Activated CD4-positive, CD25-positive, alpha-beta regulatory T cell (primary cell): ENCODE data around the gene HMGN1.

Experiments used
- DNase-seq, 4 experiments: peaks; one replicate each; lab custom pipeline; 2025; lab: John Stamatoyannopoulos, UW

HMGN1 gene

DNA sequence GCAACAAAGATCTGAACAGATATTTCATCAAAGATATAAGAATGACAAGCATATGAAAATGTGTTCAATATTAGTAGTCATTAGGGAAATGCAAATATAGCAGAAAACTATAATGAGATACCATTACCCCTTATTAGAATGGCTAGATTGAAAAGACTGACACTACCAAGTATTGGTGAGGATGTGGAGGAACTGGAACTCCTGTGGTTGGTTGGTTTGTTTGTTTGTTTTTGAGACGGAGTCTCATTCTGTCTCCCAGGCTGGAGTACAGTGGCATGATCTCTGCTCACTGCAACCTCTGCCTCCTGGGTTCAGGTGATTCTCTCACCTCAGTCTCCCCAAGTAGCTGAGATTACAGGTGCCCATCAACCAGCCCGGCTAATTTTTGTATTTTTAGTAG, 18.9 kb upstream of the HMGN1 start:
- no peak for DNase-seq

DNA sequence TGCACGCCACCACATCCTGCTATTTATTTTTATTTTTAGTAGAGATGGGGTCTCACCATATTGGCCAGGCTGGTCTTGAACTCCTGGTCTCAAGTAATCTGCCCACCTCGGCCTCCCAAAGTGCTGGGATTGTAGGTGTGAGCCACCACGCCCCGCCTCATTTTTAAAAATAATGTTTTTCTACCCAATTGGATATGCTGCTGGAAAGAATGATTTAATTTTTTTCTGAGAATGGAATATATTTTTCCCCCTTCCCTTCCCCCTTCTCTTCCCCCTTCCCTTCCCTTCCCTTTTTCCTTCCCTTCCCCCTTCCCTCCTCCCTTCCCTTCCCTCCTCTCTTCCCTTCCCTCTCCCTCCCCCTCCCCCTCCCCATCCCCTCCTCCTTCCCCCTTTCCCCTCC, 17.7 kb upstream of the HMGN1 start:
- no peak for DNase-seq

DNA sequence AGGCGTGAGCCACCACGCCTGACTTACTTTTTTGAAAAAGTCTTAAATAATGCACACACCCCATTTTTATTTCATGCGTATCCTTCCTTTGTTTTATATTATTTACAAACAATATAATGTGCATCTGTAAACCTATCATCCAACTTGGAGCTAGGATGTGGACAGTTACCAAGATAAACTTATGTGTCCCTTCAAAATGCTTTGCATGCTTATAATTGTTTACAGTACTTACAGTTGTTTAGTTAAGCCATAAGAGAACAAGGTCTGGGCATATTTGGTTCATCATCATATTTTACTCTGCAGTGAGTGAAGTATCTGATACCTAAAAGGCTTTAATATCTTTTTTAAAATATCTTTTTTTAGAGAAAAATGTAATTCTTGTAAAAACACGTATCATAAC, 16.1 kb upstream of the HMGN1 start:
- DNase-seq: no peak

DNA sequence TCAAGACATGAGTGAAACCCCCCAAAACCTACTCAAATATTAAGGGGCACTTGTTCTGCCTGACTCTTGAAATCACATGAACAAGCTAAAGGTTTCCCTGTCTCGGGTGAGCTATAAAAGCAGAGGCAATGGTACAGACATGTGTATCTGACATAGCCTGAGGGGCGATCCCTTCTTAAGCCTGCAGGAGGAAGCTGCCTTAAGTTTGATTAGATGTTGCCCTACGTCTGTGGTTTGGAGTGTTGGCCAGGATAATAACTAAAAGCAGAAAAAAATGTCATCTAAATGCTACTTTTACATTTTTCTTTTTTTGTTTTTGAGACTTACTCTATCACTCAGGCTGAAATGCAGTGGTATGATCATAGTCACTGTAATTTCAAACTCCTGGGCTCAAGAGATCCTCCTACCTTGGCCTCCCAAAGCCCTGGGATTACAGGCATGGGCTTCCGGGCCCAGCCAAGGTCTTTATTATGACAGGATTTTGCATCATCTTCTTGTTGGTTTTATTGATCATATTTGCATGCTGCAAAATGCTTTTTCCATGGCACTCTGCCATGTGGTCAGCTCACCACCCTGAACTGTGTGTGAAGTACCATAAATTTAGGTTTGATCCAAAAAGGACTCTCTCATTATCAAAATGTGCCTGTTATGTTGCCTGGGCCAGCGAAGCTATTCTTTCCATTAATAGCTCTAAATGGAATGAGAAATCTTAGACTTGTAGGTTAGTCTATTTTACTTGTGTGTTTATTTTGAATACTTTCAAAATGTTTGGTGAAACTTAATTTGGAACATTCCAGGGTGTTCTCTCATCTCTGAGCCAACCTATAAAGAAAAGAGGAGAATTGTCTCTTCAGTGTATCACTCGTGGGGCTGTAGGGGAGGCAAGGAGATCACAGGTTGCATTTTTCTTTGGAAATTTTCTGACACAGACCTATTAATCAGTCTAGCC, 15.0 kb upstream of the HMGN1 start:
- DNase-seq: no peak

DNA sequence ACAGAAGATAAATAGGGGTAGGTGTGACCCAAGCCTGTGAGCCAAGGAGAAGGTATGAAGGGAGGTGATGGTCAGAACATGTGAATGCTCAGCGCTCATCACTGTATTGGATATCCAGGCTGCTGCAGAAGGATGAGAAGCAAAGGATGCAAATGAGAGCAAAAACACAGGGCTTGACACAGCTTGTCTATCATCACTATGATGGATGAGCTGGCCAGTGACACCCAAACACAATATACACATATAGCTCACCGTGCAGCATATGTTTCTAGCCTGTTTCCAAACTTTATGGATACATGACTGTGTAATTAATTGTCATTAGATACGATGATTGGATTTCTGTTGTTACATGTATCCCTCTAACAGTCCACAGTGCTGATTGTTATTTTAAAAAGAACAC, 13.8 kb upstream of the HMGN1 start:
- no peak for DNase-seq

DNA sequence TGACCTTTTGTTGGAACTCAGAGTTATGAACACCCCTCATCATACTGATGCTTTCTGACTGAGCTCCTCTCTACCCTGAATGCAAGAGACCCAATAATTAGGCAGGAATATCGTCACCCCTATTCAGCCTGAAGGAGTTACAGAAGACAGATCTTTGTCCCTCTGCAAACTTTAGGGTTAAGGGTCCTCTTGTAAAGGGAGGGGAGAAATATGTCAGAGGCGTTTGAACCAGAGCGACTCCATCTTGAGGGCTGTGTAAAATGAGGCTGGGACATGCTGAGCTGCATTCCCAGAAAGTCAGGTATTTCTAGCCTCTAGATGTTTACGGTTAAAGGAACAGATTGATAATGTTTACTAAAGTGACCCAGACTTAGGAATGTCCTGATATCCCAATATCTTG, 10.5 kb upstream of the HMGN1 start:
- no peak for DNase-seq

DNA sequence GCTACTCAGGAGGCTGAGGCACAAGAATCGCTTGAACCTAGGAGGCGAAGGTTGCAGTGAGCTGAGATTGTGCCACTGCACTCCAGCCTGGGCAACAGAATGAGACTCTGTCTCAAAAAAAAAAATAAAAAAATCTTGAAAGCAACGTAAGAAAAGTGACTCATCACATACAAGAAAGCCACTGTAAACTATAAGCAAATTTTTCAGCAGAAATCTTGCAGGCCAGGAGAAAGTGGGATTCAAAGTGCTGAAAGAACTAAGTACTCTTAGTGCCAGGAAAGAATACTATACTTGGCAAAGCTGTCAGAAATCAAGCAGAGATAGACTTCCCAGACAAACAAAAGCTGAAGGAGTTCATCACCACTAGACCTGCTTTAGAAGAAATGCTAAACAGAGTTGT, 4.4 kb upstream of the HMGN1 start:
- no peak for DNase-seq

DNA sequence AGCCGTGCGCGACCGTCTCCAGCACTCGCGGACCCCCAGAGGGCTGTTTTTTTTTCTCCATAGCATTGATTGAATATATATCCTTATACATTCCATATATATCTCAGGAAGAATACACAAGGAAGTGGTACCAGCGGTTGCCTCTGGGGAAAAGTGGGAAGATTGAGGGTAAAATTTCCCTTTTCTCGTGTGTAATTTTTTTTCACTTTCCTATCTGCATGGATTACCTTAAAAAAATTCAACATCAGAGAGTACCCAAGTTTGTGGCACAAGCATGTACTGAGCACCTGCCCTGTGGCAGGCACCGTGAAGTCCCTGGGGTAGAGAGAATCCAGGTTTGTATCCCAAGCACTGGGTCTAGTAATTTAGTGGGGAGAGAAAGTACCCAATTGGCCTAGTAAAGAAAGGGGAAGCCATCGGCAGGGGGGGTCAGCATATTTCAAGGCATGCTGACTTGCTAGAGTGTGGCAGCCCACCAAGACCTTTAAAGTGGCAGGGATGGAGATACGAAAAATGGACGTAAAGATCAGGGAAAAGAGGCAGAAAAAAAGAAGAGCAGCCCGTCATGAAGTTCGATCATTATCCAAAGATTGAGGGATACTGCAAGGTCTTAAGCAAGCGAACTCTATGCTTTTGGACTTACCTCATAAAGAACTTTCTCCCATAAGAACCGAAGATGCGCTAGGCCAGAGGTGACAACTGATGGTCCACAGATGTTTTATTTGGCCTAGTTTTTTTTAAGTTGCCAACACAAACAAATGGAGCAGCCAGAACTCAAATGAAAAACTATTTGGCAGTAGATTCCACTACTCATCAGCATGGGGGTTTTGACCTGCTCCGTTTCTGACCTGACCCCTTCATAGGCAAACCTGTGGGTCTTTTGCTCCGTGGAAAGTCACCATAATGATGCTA, 1.5 kb upstream of the HMGN1 start:
- DNase-seq: no peak

DNA sequence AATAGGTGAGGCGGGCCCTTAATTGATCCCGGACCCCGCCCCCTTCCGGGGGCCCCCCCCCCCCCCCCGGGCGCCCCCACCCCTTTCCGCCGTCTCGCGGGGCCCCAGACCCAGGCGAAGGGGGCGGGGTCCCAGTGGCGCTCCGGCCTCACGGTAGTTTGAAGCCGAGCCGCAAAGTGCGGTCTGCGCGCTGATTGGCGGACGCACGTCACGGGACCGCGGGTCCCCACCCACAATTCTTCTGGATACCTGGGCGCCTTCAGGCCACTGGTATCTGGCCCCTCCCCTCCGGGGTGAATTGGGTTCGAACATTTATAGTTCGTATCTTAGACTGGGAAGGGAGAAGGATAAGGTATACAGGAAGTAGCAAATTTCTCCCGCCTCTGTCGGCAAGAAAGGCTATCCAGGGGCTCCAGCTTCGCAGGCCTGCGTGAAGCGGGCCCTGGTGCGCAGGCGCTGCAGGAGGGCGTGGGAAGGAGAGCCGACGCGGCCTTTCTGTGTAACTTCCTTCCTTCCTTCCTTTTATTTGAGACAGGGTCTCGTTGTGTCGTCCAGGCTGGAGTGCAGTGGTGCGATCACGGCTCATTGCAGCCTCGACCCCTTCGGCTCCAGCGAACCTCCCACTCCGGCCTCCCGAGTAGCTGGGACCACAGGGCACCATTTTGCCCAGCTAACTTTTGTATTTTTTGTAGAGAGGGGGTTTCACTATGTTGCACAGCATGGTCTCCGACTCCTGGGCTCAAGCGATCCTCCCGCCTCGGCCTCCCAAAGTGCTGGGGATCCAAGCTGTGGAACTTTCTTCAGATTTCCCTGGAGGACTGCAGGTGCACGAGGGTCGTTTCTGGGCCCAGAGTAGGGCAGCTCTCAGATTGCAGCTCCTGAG, 564 bp upstream of the HMGN1 start:
- DNase-seq: peak; percentile 93 to 96 (median 94)

DNA sequence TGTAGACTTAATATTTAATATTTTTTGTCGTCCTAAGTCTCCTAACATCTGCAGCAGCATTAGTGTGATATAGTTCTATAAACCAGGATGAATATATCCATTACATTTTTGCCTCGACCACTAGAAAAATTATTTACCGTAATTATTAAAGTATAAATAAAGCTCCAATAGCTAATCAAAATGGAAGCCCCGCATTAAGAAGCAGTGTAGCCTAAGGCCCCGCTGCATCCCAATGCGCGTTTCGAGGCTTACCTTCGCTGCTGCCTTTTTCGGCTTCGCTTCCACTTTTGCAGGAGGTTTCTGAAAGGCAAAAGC, 891 bp downstream of the HMGN1 start:
- DNase-seq: no peak

DNA sequence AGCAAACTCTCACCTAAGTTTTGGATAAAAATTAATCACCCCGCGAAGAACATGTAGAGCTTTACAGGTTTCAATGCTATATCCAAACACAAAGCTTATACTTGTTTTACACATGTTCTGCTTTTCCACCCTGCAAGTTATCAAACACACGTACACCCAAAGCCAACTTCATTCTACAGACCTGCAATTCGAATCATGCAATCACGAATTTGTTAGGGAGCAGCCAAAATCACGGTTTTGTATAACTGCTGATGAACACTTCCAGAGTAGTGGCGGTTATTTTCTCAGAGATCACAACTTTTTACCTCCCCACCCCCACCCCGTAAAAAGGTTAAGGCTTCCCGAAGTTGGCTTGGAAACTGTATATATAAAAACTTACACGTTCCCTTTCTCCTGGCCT, 1.4 kb downstream of the HMGN1 start:
- DNase-seq: no peak

DNA sequence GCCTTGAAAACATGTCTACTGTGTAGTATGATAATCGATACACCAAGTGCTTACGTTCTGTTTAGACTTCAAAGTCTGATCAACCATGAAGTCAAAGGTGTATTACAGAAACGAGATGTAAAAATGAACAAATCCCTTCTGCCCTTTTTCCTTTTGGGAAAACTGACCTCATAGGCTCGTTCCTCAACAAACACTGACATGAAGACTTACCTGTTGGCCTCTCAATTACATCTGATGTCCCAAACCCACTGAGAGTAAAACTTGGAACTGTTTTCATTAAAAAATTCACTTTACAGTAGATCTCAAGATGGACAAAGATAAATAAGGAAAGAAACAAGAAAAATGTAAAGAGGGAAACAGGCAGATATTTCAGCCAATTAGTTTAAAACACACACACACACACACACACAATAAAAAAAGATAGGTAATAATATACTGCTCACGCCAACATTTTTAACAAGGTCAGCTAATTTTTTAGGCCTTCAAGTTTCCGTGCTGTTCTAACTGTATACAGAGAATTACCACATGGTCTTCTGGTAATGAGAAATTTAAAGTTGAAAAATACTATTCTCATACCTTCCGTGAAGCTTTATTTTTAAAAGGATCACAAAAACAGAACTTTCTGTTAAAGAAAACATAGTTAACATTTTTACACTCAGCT, 2.1 kb downstream of the HMGN1 start:
- no peak for DNase-seq

DNA sequence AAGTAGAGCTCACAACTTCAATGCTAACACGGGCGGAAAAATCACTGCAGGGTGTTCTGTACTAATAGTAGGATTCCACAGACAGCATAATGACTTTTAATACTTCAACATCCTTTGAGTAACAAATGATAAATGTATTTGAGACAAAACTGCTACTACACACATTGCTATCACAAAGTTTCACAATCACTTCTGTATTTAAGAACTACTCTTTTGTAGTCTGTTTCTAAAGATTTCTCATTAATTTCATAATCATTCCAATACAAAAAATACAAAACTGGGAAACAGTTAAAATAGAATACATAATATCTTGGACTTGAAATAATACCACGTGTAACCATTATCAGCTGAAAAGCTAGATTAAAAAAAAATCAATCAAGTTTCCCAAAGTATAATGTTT, 2.7 kb downstream of the HMGN1 start:
- no peak for DNase-seq

DNA sequence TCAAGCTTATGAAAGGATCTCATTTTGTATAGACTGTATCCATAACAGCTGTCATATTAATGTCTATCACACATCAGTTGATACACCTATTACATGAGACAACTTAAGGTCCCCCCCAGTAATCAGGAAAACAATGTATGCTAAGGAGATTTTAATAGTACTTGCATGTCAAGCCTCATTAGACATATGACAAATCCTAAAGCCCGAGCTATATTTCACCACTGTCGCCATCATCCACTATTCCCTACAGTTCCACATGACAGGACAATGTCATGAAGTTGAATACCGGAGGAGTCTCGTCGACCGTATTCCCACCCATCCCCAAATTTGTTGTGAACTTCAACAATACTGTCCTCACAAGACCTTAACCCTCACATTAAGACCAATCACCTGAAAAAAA, 3.4 kb downstream of the HMGN1 start:
- DNase-seq: no peak

DNA sequence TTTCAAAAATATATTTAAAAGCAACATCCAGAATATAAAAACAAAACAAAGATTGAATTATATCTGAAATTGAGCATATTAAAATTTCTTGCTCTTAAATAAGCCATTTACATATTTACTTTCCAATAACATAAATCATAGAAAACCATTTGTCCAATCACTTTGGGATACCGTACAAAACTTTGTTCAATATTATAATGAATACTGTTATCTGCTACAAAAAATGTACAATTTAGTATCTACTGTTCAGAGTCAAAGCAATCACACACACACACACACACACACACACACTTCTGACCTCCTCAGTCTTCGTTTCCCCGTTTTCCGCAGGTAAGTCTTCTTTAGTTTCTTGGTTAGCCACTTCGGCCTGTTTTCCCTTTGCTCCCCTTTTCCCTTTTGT, 4.0 kb downstream of the HMGN1 start:
- DNase-seq: no peak

DNA sequence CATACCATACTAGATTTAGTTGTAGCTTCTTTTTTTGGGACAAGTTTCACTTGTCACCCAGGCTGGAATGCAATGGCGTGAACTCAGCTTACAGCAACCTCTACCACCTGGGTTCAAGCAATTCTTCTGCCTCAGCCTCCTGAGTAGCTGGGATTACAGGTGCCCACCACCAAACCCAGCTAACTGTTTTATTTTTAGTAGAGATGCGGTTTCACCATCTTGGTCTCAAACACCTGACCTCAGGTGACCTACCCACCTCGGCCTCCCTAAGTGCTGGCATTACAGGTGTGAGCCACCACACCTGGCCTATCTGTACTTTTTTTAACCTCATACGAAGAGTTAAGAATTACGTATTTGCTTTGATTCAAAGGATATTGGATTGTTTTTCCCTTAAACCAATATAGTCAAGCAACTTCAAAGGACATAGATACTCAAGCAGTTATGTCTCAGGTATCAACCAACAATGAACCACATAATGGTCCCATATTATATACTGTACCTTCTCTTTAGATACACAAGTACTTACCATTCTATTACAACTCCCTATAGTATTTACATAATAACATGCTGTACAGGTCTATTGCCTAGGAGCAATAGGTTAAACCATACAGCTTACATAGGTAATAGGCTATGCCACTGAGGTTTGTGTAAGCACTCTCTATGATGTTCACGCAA, 7.5 kb downstream of the HMGN1 start:
- no peak for DNase-seq

DNA sequence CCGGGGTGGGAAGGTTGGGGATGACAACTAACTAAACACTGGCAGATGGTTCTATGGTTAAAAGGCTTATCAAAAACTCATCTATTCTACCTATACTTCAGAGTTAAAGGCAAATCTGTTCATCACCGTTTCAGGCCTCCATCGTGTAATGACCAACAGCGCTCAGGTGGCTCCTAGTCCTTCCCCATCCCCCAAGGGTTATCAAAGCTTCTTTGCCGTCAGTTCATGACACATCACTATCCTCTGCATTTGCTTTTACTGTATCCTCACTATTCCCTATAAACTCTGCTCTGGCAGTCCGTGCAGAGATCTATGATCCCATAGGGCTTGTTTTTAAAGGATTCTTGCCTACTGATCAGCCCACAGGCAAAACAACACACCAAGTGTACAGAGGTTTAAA, 8.2 kb downstream of the HMGN1 start:
- no peak for DNase-seq

DNA sequence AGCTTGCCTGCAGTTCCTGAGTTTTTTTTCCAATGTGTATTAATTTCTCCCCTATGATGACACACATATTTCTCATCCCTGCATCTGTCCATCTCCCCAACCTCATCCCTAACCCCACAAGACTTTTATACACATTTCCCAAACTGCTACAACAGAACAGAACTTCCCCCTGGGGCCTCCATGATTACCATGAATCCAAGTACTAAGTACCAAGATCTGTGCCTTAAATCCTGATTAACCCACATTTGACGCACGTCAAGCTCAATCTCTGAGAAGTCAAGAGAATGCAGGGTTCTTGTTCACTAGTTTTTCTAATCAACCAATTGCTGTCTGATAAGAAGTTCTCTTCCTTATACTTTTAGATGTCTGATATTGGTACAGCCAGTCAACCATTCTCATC, 9.7 kb downstream of the HMGN1 start:
- no peak for DNase-seq

DNA sequence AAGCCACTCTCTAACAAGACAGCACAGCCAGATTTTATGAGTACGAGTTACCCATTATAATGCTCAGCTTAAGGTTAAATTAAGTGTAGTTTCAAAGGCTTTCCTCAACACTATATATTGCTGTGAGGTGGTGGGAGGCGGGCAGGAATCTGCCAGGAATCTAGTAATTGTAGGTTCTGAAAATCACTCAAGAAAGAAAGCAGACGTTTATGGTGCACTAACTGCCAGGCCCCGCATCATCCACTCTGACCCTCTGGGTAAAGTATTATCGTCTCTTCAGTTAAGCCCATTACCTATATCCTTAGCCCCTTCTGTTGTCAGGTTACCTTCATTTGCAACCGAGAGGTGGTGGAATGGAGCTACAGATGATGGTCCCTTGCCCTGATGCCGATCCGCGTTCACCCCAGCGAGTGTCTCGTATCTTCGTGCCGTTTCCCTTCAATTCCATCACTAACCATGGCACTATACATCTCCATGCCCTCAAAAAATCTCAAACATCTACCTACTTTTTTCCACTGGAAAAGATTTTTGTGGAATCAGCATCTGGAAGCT, 12.4 kb downstream of the HMGN1 start:
- DNase-seq: no peak

DNA sequence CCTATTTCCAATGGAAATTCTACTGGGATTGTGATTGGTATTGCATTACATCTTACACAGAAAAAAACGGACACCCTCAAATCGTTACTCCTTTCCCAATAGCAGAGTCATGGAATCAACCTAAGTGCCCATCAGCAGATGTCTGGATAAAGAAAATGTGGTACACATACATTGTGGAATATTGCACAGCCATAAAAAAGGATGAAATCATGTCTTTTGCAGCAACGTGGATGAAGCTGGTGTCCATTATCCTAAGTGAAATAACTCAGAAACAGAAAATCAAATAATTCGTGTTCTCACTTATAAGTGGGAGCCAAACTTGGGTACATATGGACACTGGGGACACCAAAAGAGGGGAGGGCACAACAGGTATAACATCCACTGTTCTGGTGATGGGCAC, 14.3 kb downstream of the HMGN1 start:
- DNase-seq: no peak

DNA sequence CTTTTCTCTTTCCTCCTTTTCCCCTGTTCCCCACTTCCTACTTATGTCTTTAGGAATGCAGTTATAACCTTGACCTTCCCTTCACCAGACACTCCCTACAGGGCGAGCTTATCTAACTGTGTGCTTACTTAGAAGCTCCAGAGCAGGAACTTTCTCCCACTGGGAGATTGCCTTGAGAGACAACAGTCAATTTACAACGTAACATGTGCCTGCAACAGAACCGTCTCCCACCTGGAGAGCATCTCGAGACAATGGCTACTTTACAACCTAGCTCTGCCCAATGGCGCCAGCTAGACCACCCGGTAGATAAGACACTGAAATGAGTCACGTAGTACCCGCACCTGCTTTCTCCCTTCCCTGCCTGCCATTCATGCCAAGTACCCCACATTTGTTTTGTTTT, 16.7 kb downstream of the HMGN1 start:
- no peak for DNase-seq
